H1 (cell line): ENCODE results near the gene CCDC93. TPM values are rescaled to one million over a fixed set of nuclear protein-coding genes. Genes with fewer than 3 reads are reported as not detected.

ENCODE experiments used
- CTCF ChIA-PET: fragments of 300-600 bp; sonication (Branson Sonifier 250); formaldehyde crosslinking; loops from one replicate; lab custom pipeline; 2021; ENCODE audit not compliant: partially characterized antibody; lab: Charles Lee
- POLR2A ChIA-PET: fragments of 300-600 bp; sonication (Branson Sonifier 250); formaldehyde crosslinking; loops from one replicate; lab custom pipeline; 2021; ENCODE audit warnings: inconsistent platforms; ENCODE audit not compliant: partially characterized antibody; lab: Charles Lee
- DNase-seq, 2 experiments: peaks; one replicate each; pipeline versions ENCODE4 v3.0.0 to v3.0.0-alpha.2; 2010 to 2022; ENCODE audit warnings: low spot score in 2 of 2, low read depth in 1 of 2, mixed read lengths in 1 of 2
- FAIRE-seq: peaks from 2 replicates; lab custom pipeline; 2011; peaks lifted over from hg19 to GRCh38; lab: Jason Lieb, UNC
- H2AFZ ChIP-seq: 2 replicates; pipeline ENCODE4 v1.8.1; 2012; ENCODE audit warnings: low read length, inconsistent platforms
- H2AK5ac ChIP-seq: 2 replicates; pipeline ENCODE4 v1.6.1; 2013; ENCODE audit warnings: low read depth, low read length
- H2BK120ac ChIP-seq: replicated peaks from 2 replicates; pipeline ENCODE3; 2013; ENCODE audit warnings: low read depth, low read length, inconsistent platforms
- H2BK12ac ChIP-seq: 2 replicates; pipeline ENCODE4 v1.6.1; 2013; ENCODE audit warnings: low read depth, low read length
- H2BK15ac ChIP-seq: 2 replicates; pipeline ENCODE4 v1.6.1; 2013; ENCODE audit warnings: low read length
- H2BK20ac ChIP-seq: 2 replicates; pipeline ENCODE4 v1.6.1; 2013; ENCODE audit warnings: low read length
- H2BK5ac ChIP-seq: 2 replicates; pipeline ENCODE4 v1.6.1; 2013; ENCODE audit warnings: low read depth, low read length
- H3K14ac ChIP-seq: 2 replicates; pipeline ENCODE4 v1.6.1; 2013; ENCODE audit warnings: inconsistent platforms; ENCODE audit not compliant: insufficient read length
- H3K18ac ChIP-seq: 2 replicates; pipeline ENCODE4 v1.6.1; 2013; ENCODE audit warnings: low read length; ENCODE audit errors: extremely low read depth
- H3K23ac ChIP-seq: 2 replicates; pipeline ENCODE4 v1.6.1; 2013; ENCODE audit warnings: inconsistent platforms; ENCODE audit not compliant: insufficient read length
- H3K23me2 ChIP-seq: 2 replicates; pipeline ENCODE4 v1.6.1; 2013; ENCODE audit warnings: low read depth, low read length
- H3K27ac ChIP-seq: 2 replicates; pipeline ENCODE4 v1.6.1; 2011; ENCODE audit warnings: low read depth, low read length, inconsistent platforms
- H3K27me3 ChIP-seq, 4 experiments: replicated peaks in 1 of 4; 1 replicate in 1 of 4; 2 replicates in 3 of 4; pipeline versions ENCODE4 v1.6.1 to v1.8.1; 2011 to 2013; ENCODE audit warnings: low read length in 3 of 4, mild to moderate bottlenecking in 3 of 4, inconsistent platforms in 2 of 4, mixed read lengths in 2 of 4, moderate library complexity in 1 of 4; ENCODE audit not compliant: control insufficient read depth in 3 of 4, insufficient read depth in 3 of 4; ENCODE audit errors: extremely low read depth in 1 of 4
- H3K36me3 ChIP-seq, 4 experiments: 2 replicates each; pipeline versions ENCODE4 v1.6.1 to v1.8.1; 2011 to 2013; ENCODE audit warnings: mild to moderate bottlenecking in 4 of 4, low read length in 3 of 4, moderate library complexity in 2 of 4, control low read depth in 1 of 4, inconsistent platforms in 1 of 4; ENCODE audit not compliant: insufficient read depth in 4 of 4, control insufficient read depth in 2 of 4
- H3K4ac ChIP-seq: replicated peaks from 2 replicates; pipeline ENCODE3; 2013; ENCODE audit warnings: low read length, low read depth, mixed read lengths, inconsistent platforms; ENCODE audit not compliant: insufficient read length
- H3K4me1 ChIP-seq, 4 experiments: replicated peaks in 1 of 4; 1 replicate in 1 of 4; 2 replicates in 3 of 4; pipeline versions ENCODE4 v1.6.1 to v1.8.1; 2011 to 2013; ENCODE audit warnings: low read length in 3 of 4, inconsistent platforms in 2 of 4, mixed read lengths in 1 of 4; ENCODE audit not compliant: insufficient read depth in 4 of 4, control insufficient read depth in 3 of 4
- H3K4me2 ChIP-seq, 2 experiments: 2 replicates each; pipeline versions ENCODE4 v1.6.1 to v1.8.1; 2011 to 2013; ENCODE audit warnings: low read depth in 2 of 2, low read length in 2 of 2, control low read depth in 1 of 2, inconsistent platforms in 1 of 2, mild to moderate bottlenecking in 1 of 2; ENCODE audit not compliant: insufficient read depth in 1 of 2
- H3K4me3 ChIP-seq, 4 experiments: fragments of 200-600, 300-600 bp in 1 of 4; sonication (generic), shearing (Covaris generic), sonication (Bioruptor Twin) in 1 of 4; 2 replicates each; pipeline versions ENCODE4 v1.5.1 to v1.8.1; 2011 to 2016; ENCODE audit warnings: low read length in 4 of 4, low read depth in 3 of 4, control low read depth in 2 of 4, inconsistent platforms in 2 of 4, mild to moderate bottlenecking in 2 of 4, mixed read lengths in 1 of 4, moderate library complexity in 1 of 4; ENCODE audit not compliant: insufficient read depth in 2 of 4; ENCODE audit errors: extremely low read depth in 1 of 4
- H3K56ac ChIP-seq: replicated peaks from 2 replicates; pipeline ENCODE3; 2013; ENCODE audit warnings: low read depth, mild to moderate bottlenecking, mixed read lengths, low read length, inconsistent platforms; ENCODE audit not compliant: insufficient read length
- H3K79me1 ChIP-seq: 2 replicates; pipeline ENCODE4 v1.6.1; 2013; ENCODE audit warnings: low read depth, low read length, control low read depth
- H3K79me2 ChIP-seq, 2 experiments: 2 replicates each; pipeline versions ENCODE4 v1.6.1 to v1.8.1; 2012 to 2013; ENCODE audit warnings: low read length in 2 of 2, mild to moderate bottlenecking in 2 of 2, inconsistent platforms in 1 of 2; ENCODE audit not compliant: insufficient read depth in 2 of 2, control insufficient read depth in 1 of 2
- H3K9ac ChIP-seq, 4 experiments: replicated peaks in 1 of 4; 1 replicate in 1 of 4; 2 replicates in 3 of 4; pipeline versions ENCODE4 v1.6.1 to v1.8.1; 2011 to 2013; ENCODE audit warnings: low read depth in 3 of 4, low read length in 3 of 4, control low read depth in 2 of 4, mild to moderate bottlenecking in 2 of 4, moderate library complexity in 2 of 4, inconsistent platforms in 1 of 4; ENCODE audit errors: extremely low read depth in 1 of 4
- H3K9me3 ChIP-seq, 2 experiments: 2 replicates each; pipeline versions ENCODE4 v1.6.1 to v1.8.1; 2012 to 2013; ENCODE audit warnings: mild to moderate bottlenecking in 2 of 2, moderate library complexity in 2 of 2, control low read depth in 1 of 2, inconsistent platforms in 1 of 2, low read depth in 1 of 2, low read length in 1 of 2, mixed read lengths in 1 of 2; ENCODE audit not compliant: insufficient read depth in 2 of 2
- H4K20me1 ChIP-seq, 2 experiments: replicated peaks in 1 of 2; 2 replicates each; pipeline versions ENCODE3 to v1.8.1; 2011 to 2013; ENCODE audit warnings: inconsistent platforms in 2 of 2, low read length in 2 of 2, mild to moderate bottlenecking in 1 of 2; ENCODE audit not compliant: insufficient read depth in 2 of 2, control insufficient read depth in 1 of 2
- H4K5ac ChIP-seq: 2 replicates; pipeline ENCODE4 v1.6.1; 2013; ENCODE audit warnings: low read length, low read depth, mixed read lengths, inconsistent platforms; ENCODE audit not compliant: insufficient read length
- H4K8ac ChIP-seq: 2 replicates; pipeline ENCODE4 v1.8.0; 2013; ENCODE audit warnings: mild to moderate bottlenecking, moderate library complexity, low read length, inconsistent platforms; ENCODE audit not compliant: insufficient read depth; ENCODE audit errors: extremely low read depth
- H4K91ac ChIP-seq: replicated peaks from 2 replicates; pipeline ENCODE3; 2013; ENCODE audit warnings: low read length, mixed read lengths, inconsistent platforms; ENCODE audit not compliant: insufficient read length
- BCL11A ChIP-seq, 2 experiments: IDR thresholded peaks; one replicate each; pipeline ENCODE4 v1.6.1; 2011; ENCODE audit warnings: low read depth in 2 of 2, low read length in 2 of 2, mild to moderate bottlenecking in 2 of 2
- KDM5A ChIP-seq: fragments of 200-600 bp; IDR thresholded peaks from 2 replicates; pipeline ENCODE4 v1.7.1; 2012; ENCODE audit warnings: mild to moderate bottlenecking, low read length, inconsistent platforms, mixed read lengths
- NRF1 ChIP-seq: IDR thresholded peaks from 2 replicates; pipeline ENCODE4 v1.6.1; 2011; ENCODE audit warnings: mild to moderate bottlenecking, low read depth, low read length, improper control_type of control experiment
- POLR2A ChIP-seq, 2 experiments: IDR thresholded peaks; 1 replicate in 1 of 2; 2 replicates in 1 of 2; pipeline ENCODE4 v1.6.1; 2011; ENCODE audit warnings: low read depth in 2 of 2, low read length in 2 of 2, mild to moderate bottlenecking in 2 of 2; ENCODE audit errors: control extremely low read depth in 1 of 2
- RNF2 ChIP-seq: fragments of 200-900, 300-1000 bp; sonication (generic); IDR thresholded peaks from 2 replicates; pipeline ENCODE4 v1.7.1; 2016; ENCODE audit warnings: borderline replicate concordance, low read depth, mild to moderate bottlenecking, antibody characterized with exemption, low read length; ENCODE audit not compliant: poor library complexity, severe bottlenecking; ENCODE audit errors: missing control alignments
- SAP30 ChIP-seq: fragments of 300-600 bp; sonication (generic); IDR thresholded peaks from 2 replicates; pipeline ENCODE4 v1.7.1; 2012; ENCODE audit warnings: low read length, moderate library complexity, mild to moderate bottlenecking, inconsistent platforms; ENCODE audit not compliant: insufficient read depth, insufficient replicate concordance
- SIRT6 ChIP-seq: IDR thresholded peaks from one replicate; pipeline ENCODE4 v1.7.1; 2012; ENCODE audit warnings: low read length, inconsistent platforms
- TCF12 ChIP-seq: IDR thresholded peaks from 2 replicates; pipeline ENCODE4 v1.6.1; 2011; ENCODE audit warnings: low read depth, mild to moderate bottlenecking, low read length
- WGBS, 2 experiments: shearing (Covaris generic) in 1 of 2; methylation state at CpG; one replicate each; pipeline versions ENCODE4 v1.1.6 to v1.1.7; 2013 to 2015; ENCODE audit warnings: low lambda C conversion rate in 2 of 2, mixed read lengths in 2 of 2, inconsistent platforms in 1 of 2, low coverage in 1 of 2, missing lambda C conversion rate in 1 of 2; ENCODE audit not compliant: insufficient replicate concordance in 2 of 2, insufficient coverage in 1 of 2, insufficient read length in 1 of 2; ENCODE audit errors: extremely low coverage in 1 of 2, missing lambda C conversion rate in 1 of 2; 5-methylcytosine and 5-hydroxymethylcytosine counted together
- polyA plus RNA-seq, 7 experiments: library from polyadenylated mRNA; depleted of rRNA in 3 of 7; stranded (reverse) in 5 of 7; unstranded in 2 of 7; fragments of >200 nt in 5 of 7; fragments of 200-250 nt in 2 of 7; gene quantifications; 1 replicate in 5 of 7; 2 replicates in 1 of 7; 4 replicates in 1 of 7; pipeline versions ENCODE4 v1.2.1 to v1.2.3, GENCODE V29; 2011 to 2013; ENCODE audit warnings: missing spikeins in 2 of 7, mixed read lengths in 2 of 7
- total RNA-seq: library from RNA; stranded (reverse); fragmentation: NEBNext Ultra II Directional; extraction: Animal tissue kit (Norgen Biotek cat#: 25700); gene quantifications from 2 replicates; pipeline ENCODE4 v1.2.1, GENCODE V29; 2021
- TF ChIP-seq, protein P1 (sequence below): IDR thresholded peaks from 2 replicates; pipeline ENCODE4 v1.6.1; 2012; ENCODE audit warnings: low read length, inconsistent platforms

CCDC93 gene
- total and polyA plus RNA-seq, 2 of the 8 experiments (the other 6 are each of a cell fraction or from before 2014, with no cell fraction given), result 5.5 to 18.0 TPM

DNA sequence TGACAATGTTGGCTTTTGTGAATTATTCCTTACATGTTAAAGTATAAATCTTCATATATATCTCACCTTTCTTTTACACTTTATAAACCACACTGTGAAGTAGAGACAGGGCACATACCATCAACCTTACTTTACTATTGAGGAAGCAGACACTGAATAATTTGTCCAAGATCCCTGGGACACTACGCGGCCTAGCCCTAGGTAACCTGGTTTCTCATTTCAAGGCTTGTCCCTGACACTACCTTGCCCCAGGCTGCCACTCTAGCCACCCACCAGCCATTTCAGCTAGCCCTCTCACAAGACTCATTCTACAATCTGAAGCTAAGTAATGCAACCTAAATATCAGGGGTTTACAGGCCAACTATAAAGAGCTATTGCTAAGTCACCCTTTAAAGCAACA is 26.7 kb downstream of the CCDC93 start:
- Histone ChIP-seq H3K79me2 (no peaks in the 10 kb centered on the region), H3K23me2 (no peaks in the 10 kb centered on the region), H4K5ac (no peak overlapping the region), H2AK5ac (no peak overlapping the region), H3K18ac (no peak overlapping the region), H3K4me1 (no peaks in the 10 kb centered on the region), H2BK120ac (no peak overlapping the region), H3K79me1 (no peaks in the 10 kb centered on the region), H3K27me3 (peaks cover 0 to 1% (median 0%) of the 10 kb centered on the region in 4 experiments; a peak in 1 of 7 replicates), H4K20me1 (peaks cover 0 to 5% of the 10 kb centered on the region in 2 experiments), H3K14ac (no peak overlapping the region), H2BK15ac (no peak overlapping the region), H2BK12ac (no peak overlapping the region), H2BK5ac (no peak overlapping the region), H3K4ac (no peak overlapping the region), H2AFZ (no peak overlapping the region), H3K9me3 (no peaks in the 10 kb centered on the region), H3K27ac (no peak overlapping the region), H3K23ac (no peak overlapping the region), H4K8ac (no peak overlapping the region), H3K4me2 (no peak overlapping the region), H3K9ac (no peak overlapping the region), H2BK20ac (no peak overlapping the region), H3K36me3 (peaks cover 0 to 5% (median 0%) of the 10 kb centered on the region in 4 experiments; a peak in 2 of 8 replicates), H4K91ac (no peak overlapping the region), H3K56ac (no peak overlapping the region), H3K4me3 (no peak overlapping the region)
- 100% methylated on average over 2 of the region's 2 CpGs; no CpG with 5 or more reads in 1 of the 2 experiments for WGBS, 2 experiments
- DNase-seq, result no peak
- no peak for FAIRE-seq
- CTCF ChIA-PET, result interaction anchor here (0.7 to 10.0 kb wide), 3 partner anchors 10 to 17 kb away, joined by 4 to 98 read pairs (median 5); no protein-coding TSS in a partner anchor
- POLR2A ChIA-PET, result no interaction called here
- no peak for TF ChIP-seq POLR2A (IDR thresholded peaks at IDR 0.05; ENCODE audit: control extremely low read depth in 1 of 2, low read depth in 2 of 2, low read length in 2 of 2)
- TF ChIP-seq SIRT6, result no peak
- no peak for TF ChIP-seq KDM5A
- no peak for TF ChIP-seq SAP30
- no peak for TF ChIP-seq TCF12
- no peak for TF ChIP-seq RNF2
- TF ChIP-seq NRF1, result no peak
- no peak for TF ChIP-seq BCL11A (IDR thresholded peaks at IDR 0.05; ENCODE audit: low read depth in 2 of 2, low read length in 2 of 2)
- TF ChIP-seq, protein P1, sequence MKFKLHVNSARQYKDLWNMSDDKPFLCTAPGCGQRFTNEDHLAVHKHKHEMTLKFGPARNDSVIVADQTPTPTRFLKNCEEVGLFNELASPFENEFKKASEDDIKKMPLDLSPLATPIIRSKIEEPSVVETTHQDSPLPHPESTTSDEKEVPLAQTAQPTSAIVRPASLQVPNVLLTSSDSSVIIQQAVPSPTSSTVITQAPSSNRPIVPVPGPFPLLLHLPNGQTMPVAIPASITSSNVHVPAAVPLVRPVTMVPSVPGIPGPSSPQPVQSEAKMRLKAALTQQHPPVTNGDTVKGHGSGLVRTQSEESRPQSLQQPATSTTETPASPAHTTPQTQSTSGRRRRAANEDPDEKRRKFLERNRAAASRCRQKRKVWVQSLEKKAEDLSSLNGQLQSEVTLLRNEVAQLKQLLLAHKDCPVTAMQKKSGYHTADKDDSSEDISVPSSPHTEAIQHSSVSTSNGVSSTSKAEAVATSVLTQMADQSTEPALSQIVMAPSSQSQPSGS, result no peak
